Upper lobe of left lung (tissue), 4 donors: ENCODE measurements around the gene HIF1AN.

Source experiments
- CTCF ChIP-seq, 6 experiments: fragments of 450-650 bp in 4 of 6; fragments of 200-600 bp in 2 of 6; sonication (generic) in 2 of 6; IDR thresholded peaks; one replicate each; pipeline ENCODE4 v1.5.1; 2016 to 2019; ENCODE audit warnings: antibody characterized with exemption in 6 of 6
- EP300 ChIP-seq, 4 donors: sonication (generic); formaldehyde crosslinking; IDR thresholded peaks; one replicate each; pipeline ENCODE4 v1.5.1; 2017; ENCODE audit warnings: antibody characterized with exemption in 4 of 4, control low read depth in 2 of 4
- POLR2AphosphoS5 ChIP-seq, 2 donors: sonication (generic); formaldehyde crosslinking; IDR thresholded peaks; one replicate each; pipeline ENCODE4 v1.5.1; 2017; ENCODE audit warnings: antibody characterized with exemption in 2 of 2

DNA sequence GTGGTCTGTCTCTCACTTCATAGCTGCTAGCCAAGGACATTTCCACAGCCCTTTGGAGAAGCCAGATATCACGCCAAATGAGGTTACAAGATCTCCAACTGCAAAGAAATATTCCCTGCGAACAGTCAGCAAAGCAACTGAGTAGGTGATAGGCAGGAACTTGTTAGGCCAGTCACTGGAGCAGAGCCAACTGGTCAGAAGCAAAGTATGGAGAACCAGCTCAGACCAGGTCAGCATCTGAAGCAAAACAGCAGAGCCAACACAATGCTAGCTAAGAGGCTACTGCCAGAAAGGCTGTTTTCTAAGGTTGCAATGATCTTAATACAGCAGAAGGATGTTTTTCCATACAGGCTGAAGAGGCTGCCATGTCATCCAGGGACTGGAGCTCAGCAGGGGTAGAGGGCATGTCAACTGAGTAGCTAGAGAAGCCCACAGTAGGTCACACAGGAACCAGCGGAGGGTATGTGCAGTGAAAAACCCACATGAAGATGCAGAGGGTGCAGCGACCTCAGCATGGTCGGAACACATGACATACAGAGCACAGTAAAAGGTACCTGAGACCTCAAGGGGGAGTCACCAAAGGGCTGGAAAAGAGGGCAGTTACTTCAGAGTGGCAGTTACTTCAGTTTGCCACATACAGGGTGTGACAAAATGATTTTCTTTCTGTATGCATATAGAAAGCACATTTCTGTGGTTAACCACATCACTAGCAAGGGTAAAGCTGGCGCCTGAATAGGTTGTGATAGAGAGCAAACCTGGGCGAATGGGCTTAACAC, 25.0 kb upstream of the HIF1AN start:
- TF ChIP-seq EP300 (IDR thresholded peaks at IDR 0.05): no peak
- TF ChIP-seq POLR2AphosphoS5 (IDR thresholded peaks at IDR 0.05): no peak
- TF ChIP-seq CTCF (IDR thresholded peaks at IDR 0.05): no peak
